Gastroesophageal sphincter (tissue), 4 donors: ENCODE data around the gene HSPA1B. TPM values are rescaled to one million over a fixed set of nuclear protein-coding genes. Genes with fewer than 3 reads are reported as not detected.

Experiments
- ATAC-seq: fragments of 150-250 bp; one replicate; pipeline ENCODE4 v1.9.1; 2016; ENCODE audit warnings: mild to moderate bottlenecking, moderate library complexity
- H3K27ac ChIP-seq, 4 donors: fragments of 200-600 bp; sonication (generic) in 3 of 4; 1 replicate in 3 of 4; 2 replicates in 1 of 4; pipeline ENCODE4 v1.5.1; 2016 to 2019
- H3K27me3 ChIP-seq: fragments of 200-600 bp; sonication (generic); one replicate; pipeline ENCODE4 v1.5.1; 2019
- H3K36me3 ChIP-seq, 2 donors: fragments of 200-600 bp; sonication (generic); one replicate each; pipeline ENCODE4 v1.5.1; 2019; ENCODE audit warnings: control low read depth in 1 of 2
- H3K4me1 ChIP-seq, 3 donors: fragments of 200-600 bp; sonication (generic); 1 replicate in 2 of 3; 2 replicates in 1 of 3; pipeline ENCODE4 v1.5.1; 2016 to 2019; ENCODE audit warnings: control low read depth in 2 of 3
- H3K4me3 ChIP-seq, 2 donors: fragments of 200-600 bp; sonication (generic); one replicate each; pipeline ENCODE4 v1.5.1; 2019; ENCODE audit warnings: mild to moderate bottlenecking in 1 of 2, moderate library complexity in 1 of 2
- H3K9me3 ChIP-seq, 3 donors: fragments of 200-600 bp; sonication (generic); one replicate each; pipeline ENCODE4 v1.5.1; 2017 to 2019; ENCODE audit warnings: control low read depth in 2 of 3
- CTCF ChIP-seq, 4 experiments: fragments of 200-600 bp in 2 of 4; fragments of 450-650 bp in 2 of 4; sonication (generic) in 1 of 4; IDR thresholded peaks; one replicate each; pipeline ENCODE4 v1.5.1; 2017 to 2019; ENCODE audit warnings: antibody characterized with exemption in 4 of 4, mild to moderate bottlenecking in 2 of 4, moderate library complexity in 2 of 4
- EP300 ChIP-seq: sonication (generic); formaldehyde crosslinking; IDR thresholded peaks from one replicate; pipeline ENCODE4 v1.6.1; 2017; ENCODE audit warnings: antibody characterized with exemption, mild to moderate bottlenecking
- POLR2A ChIP-seq, 2 donors: fragments of 450-650 bp; IDR thresholded peaks; one replicate each; pipeline ENCODE4 v1.6.1; 2017; ENCODE audit warnings: antibody characterized with exemption in 2 of 2, mild to moderate bottlenecking in 2 of 2, moderate library complexity in 1 of 2
- POLR2AphosphoS5 ChIP-seq: sonication (generic); formaldehyde crosslinking; IDR thresholded peaks from one replicate; pipeline ENCODE4 v1.6.1; 2017; ENCODE audit warnings: antibody characterized with exemption
- WGBS, 2 donors: methylation state at CpG; one replicate each; pipeline ENCODE4 v1.1.5; 2018; ENCODE audit warnings: low coverage in 1 of 2; 5-methylcytosine and 5-hydroxymethylcytosine counted together
- total RNA-seq, 4 donors: library from RNA; depleted of rRNA; stranded (reverse); fragments of >200 nt; gene quantifications; one replicate each; pipeline ENCODE4 v1.1.0, GENCODE V29; 2016

Gene HSPA1B
- total RNA-seq, 4 donors from 2014 or later = 198 to 260 (median 219) TPM

GRCh38 chr6:31825553-31825952, 2.0 kb upstream of the HSPA1B start:
- H3K27me3 ChIP-seq = no peaks in the 10 kb centered on the region
- ATAC-seq = no peak
- no peak for TF ChIP-seq POLR2AphosphoS5
- TF ChIP-seq CTCF (IDR thresholded peaks at IDR 0.05) = no peak
- TF ChIP-seq POLR2A (IDR thresholded peaks at IDR 0.05) = no peak
- no peak for TF ChIP-seq EP300
- peaks cover 0 to 55% (median 21%) of the 10 kb centered on the region in 3 donors for H3K4me1 ChIP-seq
- 55 to 63% methylated on average over 4 of the region's 4 CpGs for WGBS, 2 donors
- H3K27ac ChIP-seq = peak overlapping the region; percentile 89 to 98 (median 94)
- H3K9me3 ChIP-seq = no peaks in the 10 kb centered on the region
- H3K36me3 ChIP-seq = no peaks in the 10 kb centered on the region
- H3K4me3 ChIP-seq = no peak overlapping the region

GRCh38 chr6:31826793-31827285, 699 bp upstream of the HSPA1B start:
- H3K27ac ChIP-seq = peak overlapping the region; percentile 89 to 98 (median 94)
- no peaks in the 10 kb centered on the region for H3K36me3 ChIP-seq
- peak in 1 of 4 experiments; percentile 5 for TF ChIP-seq CTCF (IDR thresholded peaks at IDR 0.05)
- TF ChIP-seq POLR2A (IDR thresholded peaks at IDR 0.05) = peak; percentile 24 to 36
- TF ChIP-seq POLR2AphosphoS5 = peak; percentile 34
- TF ChIP-seq EP300 = no peak
- no peaks in the 10 kb centered on the region for H3K9me3 ChIP-seq
- H3K27me3 ChIP-seq = no peaks in the 10 kb centered on the region
- peak overlapping the region; percentile 32 to 58 for H3K4me3 ChIP-seq
- WGBS, 2 donors = 0% methylated on average over 1 to 8 of the region's 13 CpGs
- H3K4me1 ChIP-seq = peaks cover 0 to 57% (median 26%) of the 10 kb centered on the region in 3 donors
- ATAC-seq = peak; percentile 70

- WGBS, 2 donors = 0% methylated on average over 9 to 14 of the region's 15 CpGs
- TF ChIP-seq EP300 = no peak
- no peak for TF ChIP-seq POLR2A (IDR thresholded peaks at IDR 0.05)
- peak in 2 of 4 experiments; percentile 40 to 48 for TF ChIP-seq CTCF (IDR thresholded peaks at IDR 0.05)
- TF ChIP-seq POLR2AphosphoS5 = peak; percentile 18
- ATAC-seq = no peak
- peak overlapping the region; percentile 63 to 93 for H3K4me3 ChIP-seq
- no peaks in the 10 kb centered on the region for H3K36me3 ChIP-seq
- H3K9me3 ChIP-seq = no peaks in the 10 kb centered on the region
- H3K27ac ChIP-seq = peak overlapping the region; percentile 71 to 95 (median 92)
- peaks cover 0 to 58% (median 23%) of the 10 kb centered on the region in 3 donors for H3K4me1 ChIP-seq
- no peaks in the 10 kb centered on the region for H3K27me3 ChIP-seq
These were observed 2.2 kb downstream of the HSPA1B start for GRCh38 chr6:31829633-31830283.

- no peaks in the 10 kb centered on the region for H3K36me3 ChIP-seq
- WGBS, 2 donors = 31 to 38% methylated on average over 6 of the region's 6 CpGs
- no peak for TF ChIP-seq CTCF (IDR thresholded peaks at IDR 0.05)
- no peak for TF ChIP-seq EP300
- TF ChIP-seq POLR2AphosphoS5 = no peak
- H3K4me1 ChIP-seq = peaks cover under 1 to 54% (median 22%) of the 10 kb centered on the region in 3 donors
- ATAC-seq = no peak
- H3K9me3 ChIP-seq = no peaks in the 10 kb centered on the region
- H3K4me3 ChIP-seq = peak overlapping the region; percentile 63 to 93
- peak overlapping the region; percentile 71 to 95 (median 92) for H3K27ac ChIP-seq
- no peaks in the 10 kb centered on the region for H3K27me3 ChIP-seq
These were observed 3.4 kb downstream of the HSPA1B start for GRCh38 chr6:31830886-31831335.
